NCI-H1436 treated with DMSO at 0.1 percent for 48 hours (cell line): Measurements from ENCODE around the gene CFAP161.
"Not testable (repeated sequence)": the region's sequence is repeated elsewhere in the genome, so short reads cannot be mapped to it uniquely, and the experiment has no call there.

Experiments
- DNase-seq: peaks from one replicate; lab custom pipeline; 2025; lab: John Stamatoyannopoulos, UW

CFAP161 gene

GRCh38 chr15:81157939-81158223 is 23.8 kb downstream of the CFAP161 start:
- no peak for DNase-seq

- not testable (repeated sequence) for DNase-seq
These were observed 24.5 kb downstream of the CFAP161 start for GRCh38 chr15:81158561-81158960.

GRCh38 chr15:81160312-81161159 is 26.5 kb downstream of the CFAP161 start:
- DNase-seq = no peak

- no peak for DNase-seq
These were observed 27.1 kb downstream of the CFAP161 start for GRCh38 chr15:81161160-81161673.

GRCh38 chr15:81161851-81162250 is 27.8 kb downstream of the CFAP161 start:
- DNase-seq = no peak

- no peak for DNase-seq
These were observed 30.1 kb downstream of the CFAP161 start for GRCh38 chr15:81163961-81164800.

- DNase-seq = no peak
These were observed 31.5 kb downstream of the CFAP161 start for GRCh38 chr15:81165535-81165934.

- no peak for DNase-seq
These were observed 32.7 kb downstream of the CFAP161 start for GRCh38 chr15:81166636-81167305.

GRCh38 chr15:81168131-81168526 is 34.1 kb downstream of the CFAP161 start:
- no peak for DNase-seq

GRCh38 chr15:81168644-81169043 is 34.6 kb downstream of the CFAP161 start:
- DNase-seq = no peak

GRCh38 chr15:81170511-81170910 is 36.4 kb downstream of the CFAP161 start:
- DNase-seq = no peak

GRCh38 chr15:81171286-81171685 is 37.2 kb downstream of the CFAP161 start:
- DNase-seq = no peak

GRCh38 chr15:81174125-81174791 is 40.2 kb downstream of the CFAP161 start:
- DNase-seq = no peak

- no peak for DNase-seq
These were observed 40.8 kb downstream of the CFAP161 start for GRCh38 chr15:81174792-81175327.

- DNase-seq = no peak
These were observed 41.4 kb downstream of the CFAP161 start for GRCh38 chr15:81175496-81175895.

- DNase-seq = no peak
These were observed 42.3 kb downstream of the CFAP161 start for GRCh38 chr15:81176291-81176893.

GRCh38 chr15:81178365-81178764 is 44.3 kb downstream of the CFAP161 start:
- no peak for DNase-seq

GRCh38 chr15:81181220-81181619 is 47.1 kb downstream of the CFAP161 start:
- DNase-seq = no peak

GRCh38 chr15:81182031-81182755 is 48.1 kb downstream of the CFAP161 start:
- no peak for DNase-seq

GRCh38 chr15:81182756-81183438 is 48.8 kb downstream of the CFAP161 start:
- DNase-seq = no peak
